ENCODE results near the gene AIFM2.
"Not testable (repeated sequence)": the region's sequence is repeated elsewhere in the genome, so short reads cannot be mapped to it uniquely, and the experiment has no call there.

The AIFM2 gene

DNA sequence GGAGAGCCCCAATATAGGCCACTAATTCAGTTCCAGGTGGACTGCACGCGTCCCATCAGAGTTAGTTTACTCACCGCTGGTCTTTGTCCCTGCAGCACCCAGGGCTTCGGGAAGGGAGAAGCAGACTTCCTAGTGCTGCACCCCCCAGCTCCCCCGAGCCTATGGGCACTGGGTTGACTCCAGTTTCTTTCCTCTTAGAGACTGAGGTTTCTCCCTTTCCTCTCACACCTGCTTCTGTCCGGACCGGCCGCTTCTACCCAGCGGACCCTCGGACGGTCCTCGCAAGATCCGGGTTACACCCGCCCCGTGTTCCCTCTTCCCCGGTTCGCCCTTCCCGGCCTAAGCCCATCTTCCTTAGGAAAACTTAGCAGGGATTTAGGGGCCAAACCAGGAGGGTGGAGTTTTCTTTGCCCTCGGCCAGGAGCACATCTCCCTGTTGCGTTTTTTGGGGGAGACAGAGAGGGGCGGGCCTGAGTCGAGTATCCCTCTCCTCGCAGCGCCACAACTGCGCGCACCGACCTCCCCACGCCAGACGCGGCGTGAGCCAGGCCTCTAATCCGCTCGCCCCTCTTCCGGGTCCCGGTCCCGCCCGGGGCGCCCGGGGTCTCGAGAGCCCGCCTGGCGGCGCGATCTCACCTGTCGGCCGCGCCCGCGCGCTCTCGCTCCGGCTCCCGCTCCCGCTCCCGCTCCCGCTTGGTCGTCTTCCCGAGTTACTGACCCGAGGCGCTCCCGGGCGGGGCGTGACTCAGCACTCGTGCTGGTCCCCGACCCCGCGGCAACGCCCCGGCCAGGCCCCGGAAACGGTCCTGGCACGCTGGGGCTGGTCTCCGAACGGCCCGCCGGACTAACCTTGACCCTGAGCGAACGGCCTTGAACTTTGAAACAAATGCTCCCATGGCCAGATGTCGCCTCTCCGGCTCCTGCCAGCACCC lies at the start of gene AIFM2:
TSS of gene AIFM2 (minus strand) at position 728 of the 932 bp plus-strand sequence. CDS start 8,741 bp downstream, outside the sequence.
- TF ChIP-seq, protein P1, sequence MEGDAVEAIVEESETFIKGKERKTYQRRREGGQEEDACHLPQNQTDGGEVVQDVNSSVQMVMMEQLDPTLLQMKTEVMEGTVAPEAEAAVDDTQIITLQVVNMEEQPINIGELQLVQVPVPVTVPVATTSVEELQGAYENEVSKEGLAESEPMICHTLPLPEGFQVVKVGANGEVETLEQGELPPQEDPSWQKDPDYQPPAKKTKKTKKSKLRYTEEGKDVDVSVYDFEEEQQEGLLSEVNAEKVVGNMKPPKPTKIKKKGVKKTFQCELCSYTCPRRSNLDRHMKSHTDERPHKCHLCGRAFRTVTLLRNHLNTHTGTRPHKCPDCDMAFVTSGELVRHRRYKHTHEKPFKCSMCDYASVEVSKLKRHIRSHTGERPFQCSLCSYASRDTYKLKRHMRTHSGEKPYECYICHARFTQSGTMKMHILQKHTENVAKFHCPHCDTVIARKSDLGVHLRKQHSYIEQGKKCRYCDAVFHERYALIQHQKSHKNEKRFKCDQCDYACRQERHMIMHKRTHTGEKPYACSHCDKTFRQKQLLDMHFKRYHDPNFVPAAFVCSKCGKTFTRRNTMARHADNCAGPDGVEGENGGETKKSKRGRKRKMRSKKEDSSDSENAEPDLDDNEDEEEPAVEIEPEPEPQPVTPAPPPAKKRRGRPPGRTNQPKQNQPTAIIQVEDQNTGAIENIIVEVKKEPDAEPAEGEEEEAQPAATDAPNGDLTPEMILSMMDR (IDR thresholded peaks at IDR 0.05; ENCODE audit: insufficient read depth, low read depth, low read length, missing control alignments): no peak
- H3K4me3 ChIP-seq (ENCODE audit: low read length): peak within 1 kb of the TSS; percentile 45
- peak; percentile 66 for DNase-seq (ENCODE audit: low read depth)

DNA sequence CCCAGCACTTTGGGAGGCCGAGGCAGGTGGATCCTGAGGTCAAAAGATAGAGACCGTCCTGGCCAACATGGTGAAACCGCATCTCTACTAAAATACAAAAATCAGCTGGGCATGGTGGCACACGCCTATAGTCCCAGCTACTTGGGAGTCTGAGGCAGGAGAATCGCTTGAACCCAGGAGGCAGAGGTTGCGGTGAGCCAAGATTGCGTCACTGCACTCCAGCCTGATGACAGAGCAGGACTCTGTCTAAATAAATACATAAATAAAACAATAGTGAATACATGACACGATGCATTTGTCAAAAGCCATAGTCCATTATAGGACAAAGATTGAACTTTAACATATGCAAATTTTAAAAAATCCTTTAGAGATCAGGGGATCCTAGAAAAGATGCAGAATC lies 46.6 kb upstream of the AIFM2 start:
- not testable (repeated sequence) for H3K4me3 ChIP-seq (ENCODE audit: low read length); DNase-seq (ENCODE audit: low read depth)

DNA sequence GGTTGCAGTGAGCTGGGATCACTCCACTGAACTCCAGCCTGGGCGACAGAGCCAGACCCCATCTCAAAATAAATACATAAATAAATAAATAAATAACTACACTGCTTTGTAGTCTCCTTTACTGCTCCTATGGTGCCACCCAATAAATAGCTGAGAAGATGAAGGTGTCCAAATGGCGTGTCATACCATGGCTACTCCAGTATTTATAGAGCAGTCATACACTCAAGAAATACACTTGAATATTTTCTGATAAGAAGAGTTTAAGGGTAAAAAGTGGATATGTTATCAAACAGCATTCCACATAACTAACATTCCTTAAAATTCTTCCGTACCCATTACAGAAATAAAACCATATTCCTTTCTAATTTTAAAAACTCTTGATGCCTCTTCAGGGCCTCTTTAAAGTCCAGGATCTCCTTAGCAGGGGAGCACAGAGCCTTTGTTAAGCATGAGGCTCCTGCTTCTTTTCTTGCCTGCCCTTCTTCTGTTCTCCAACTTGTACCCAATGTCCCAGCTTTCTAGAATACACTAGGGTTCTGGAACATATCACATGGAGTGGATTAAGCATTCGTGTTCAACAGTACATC lies 45.6 kb upstream of the AIFM2 start:
- TF ChIP-seq, protein P1 (IDR thresholded peaks at IDR 0.05; ENCODE audit: insufficient read depth, low read depth, low read length, missing control alignments): no peak
- no peak overlapping the region for H3K4me3 ChIP-seq (ENCODE audit: low read length)
- DNase-seq (ENCODE audit: low read depth): no peak

DNA sequence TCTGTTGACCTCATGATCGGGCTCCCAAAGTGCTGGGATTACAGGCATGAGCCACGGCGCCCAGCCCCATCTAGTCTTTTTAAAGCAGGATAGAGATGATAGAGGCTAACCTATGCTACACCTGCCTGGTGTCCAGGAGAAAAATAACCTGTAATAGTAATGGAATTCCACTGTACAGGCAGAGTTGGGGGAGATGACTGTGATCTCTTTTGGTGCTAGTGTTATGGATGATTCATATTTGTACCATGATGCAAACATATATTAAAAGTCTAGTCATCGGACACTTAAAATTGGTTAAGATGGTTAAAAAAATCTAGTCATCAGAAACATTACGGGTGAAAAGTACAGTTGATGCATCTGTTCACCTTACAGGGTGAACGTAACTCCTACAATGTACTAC lies 43.8 kb upstream of the AIFM2 start:
- peak; percentile 23 for DNase-seq (ENCODE audit: low read depth)
- H3K4me3 ChIP-seq (ENCODE audit: low read length): no peak overlapping the region
- TF ChIP-seq, protein P1 (IDR thresholded peaks at IDR 0.05; ENCODE audit: insufficient read depth, low read depth, low read length, missing control alignments): no peak

DNA sequence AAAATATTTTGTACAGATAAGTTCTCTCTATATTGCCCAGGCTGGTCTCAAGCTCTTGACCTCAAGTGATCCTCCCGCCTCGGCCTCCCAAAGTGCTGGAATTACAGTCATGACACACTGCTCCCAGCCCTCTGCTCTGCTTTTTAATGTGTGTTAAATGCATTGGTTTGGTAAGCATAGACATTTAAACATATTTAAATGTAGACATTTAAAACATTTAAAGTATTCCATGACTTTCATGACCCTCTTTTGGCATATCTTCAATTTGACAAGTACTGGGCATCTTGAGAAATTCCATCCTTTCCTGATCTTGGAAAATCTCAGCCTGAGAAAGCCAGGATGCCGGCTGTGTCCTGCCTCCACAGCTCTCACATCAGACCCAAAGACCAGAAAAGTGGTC lies 42.9 kb upstream of the AIFM2 start:
- no peak for DNase-seq (ENCODE audit: low read depth)
- TF ChIP-seq, protein P1 (IDR thresholded peaks at IDR 0.05; ENCODE audit: insufficient read depth, low read depth, low read length, missing control alignments): no peak
- H3K4me3 ChIP-seq (ENCODE audit: low read length): no peak overlapping the region

DNA sequence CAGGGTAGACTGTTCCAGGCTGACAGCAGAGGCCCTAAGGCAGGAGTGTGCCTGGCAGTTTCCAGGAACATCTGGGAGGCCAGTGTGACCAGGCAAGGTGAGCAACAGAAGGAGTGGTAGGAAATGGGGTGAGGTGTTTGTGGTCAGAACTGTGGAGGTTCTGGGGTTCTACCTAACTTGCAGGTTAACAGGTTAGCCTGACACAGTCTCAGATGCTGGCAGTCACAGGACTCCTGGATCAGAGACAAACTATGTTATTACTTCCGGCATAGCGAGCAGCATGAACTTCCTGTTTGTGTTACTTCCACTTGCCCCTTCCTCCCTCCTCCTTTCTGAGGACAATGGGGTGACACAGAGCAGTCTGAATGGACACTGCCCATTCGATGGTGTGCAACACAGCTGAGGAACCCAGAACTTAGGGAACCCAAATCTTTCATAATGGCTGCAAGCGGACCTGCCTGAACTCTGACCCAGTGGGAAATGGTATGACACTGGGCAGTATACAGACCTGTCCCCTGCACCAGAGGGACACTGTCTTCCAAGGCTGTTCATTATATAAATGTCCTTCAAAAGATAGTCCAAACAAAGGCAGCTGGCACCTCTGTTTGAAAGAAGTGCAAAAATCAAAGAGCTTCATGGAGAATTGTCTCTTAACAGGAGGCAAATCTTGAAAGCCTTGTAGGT lies 41.6 kb upstream of the AIFM2 start:
- TF ChIP-seq, protein P1 (IDR thresholded peaks at IDR 0.05; ENCODE audit: insufficient read depth, low read depth, low read length, missing control alignments): no peak
- H3K4me3 ChIP-seq (ENCODE audit: low read length): no peak overlapping the region
- DNase-seq (ENCODE audit: low read depth): peak; percentile 37
